Mesothelial cell of epicardium (in vitro differentiated cells): Measurements from ENCODE around the gene SYNJ1. TPM values are rescaled to one million over a fixed set of nuclear protein-coding genes. Genes with fewer than 3 reads are reported as not detected.

Source experiments
- DNase-seq, 2 experiments: peaks; one replicate each; pipeline ENCODE4 v3.0.0; 2021; ENCODE audit warnings: low spot score in 2 of 2; ENCODE audit not compliant: unreplicated experiment in 2 of 2
- H3K27ac Mint-ChIP-seq: 2 replicates; pipeline ENCODE4 v1.8.0; 2021; ENCODE audit warnings: mixed read lengths
- H3K27me3 Mint-ChIP-seq: 2 replicates; pipeline ENCODE4 v1.8.0; 2021; ENCODE audit warnings: low read depth, mixed read lengths
- H3K36me3 Mint-ChIP-seq: 2 replicates; pipeline ENCODE4 v1.8.0; 2021; ENCODE audit warnings: mixed read lengths
- H3K4me1 Mint-ChIP-seq: 2 replicates; pipeline ENCODE4 v1.8.0; 2021; ENCODE audit warnings: mixed read lengths
- H3K4me3 Mint-ChIP-seq: 2 replicates; pipeline ENCODE4 v1.8.0; 2021; ENCODE audit warnings: mild to moderate bottlenecking, moderate library complexity, mixed read lengths
- H3K9me3 Mint-ChIP-seq: 2 replicates; pipeline ENCODE4 v1.8.0; 2021; ENCODE audit warnings: mixed read lengths
- CTCF ChIP-seq: fragments of 200-600 bp; sonication (generic); IDR thresholded peaks from one replicate; pipeline ENCODE4 v1.5.0; 2021; ENCODE audit warnings: antibody characterized with exemption; ENCODE audit not compliant: unreplicated experiment
- total RNA-seq: library from RNA; stranded (reverse); gene quantifications from 3 replicates; pipeline ENCODE4 v1.2.1, GENCODE V29; 2021

SYNJ1 gene
- total RNA-seq, 1 donor from 2014 or later = 7.2 TPM

DNA sequence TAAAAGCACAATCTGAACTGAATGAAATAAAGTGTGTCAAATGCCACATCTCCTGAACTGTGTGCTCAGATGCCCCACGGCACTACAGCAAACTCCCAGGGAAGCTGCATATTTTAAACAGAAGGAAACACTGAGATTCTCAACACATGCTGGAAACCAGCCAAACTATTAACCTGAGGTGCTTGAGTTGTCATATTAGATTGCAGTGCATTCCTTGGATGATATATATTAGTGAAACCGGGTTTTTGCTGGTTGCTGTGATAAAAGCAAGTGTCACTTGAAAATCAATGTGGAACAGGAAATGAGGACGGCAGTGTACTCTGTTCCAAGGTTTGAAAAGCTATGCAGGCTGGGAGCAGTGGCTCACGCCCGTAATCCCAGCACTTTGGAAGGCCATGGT, 8.7 kb downstream of the SYNJ1 start:
- peak overlapping the region; percentile 85 for H3K27ac Mint-ChIP-seq
- peaks cover 20% of the 10 kb centered on the region for H3K9me3 Mint-ChIP-seq
- H3K4me3 Mint-ChIP-seq = no peak overlapping the region

GRCh38 chr21:32717851-32718316, 9.9 kb downstream of the SYNJ1 start:
- Mint-ChIP-seq H3K4me1 (peaks cover 19% of the 10 kb centered on the region), H3K36me3 (peaks cover 7% of the 10 kb centered on the region), H3K27me3 (no peaks in the 10 kb centered on the region), H3K27ac (peak overlapping the region; percentile 14), H3K4me3 (no peak overlapping the region), H3K9me3 (peaks cover 20% of the 10 kb centered on the region)
- TF ChIP-seq CTCF = no peak
- DNase-seq = no peak

More for the DNA sequence above, 8.7 kb downstream of the SYNJ1 start:
- peaks cover 19% of the 10 kb centered on the region for H3K4me1 Mint-ChIP-seq
- no peak for TF ChIP-seq CTCF
- no peak for DNase-seq
- H3K36me3 Mint-ChIP-seq = peaks cover 10% of the 10 kb centered on the region
- H3K27me3 Mint-ChIP-seq = no peaks in the 10 kb centered on the region

DNA sequence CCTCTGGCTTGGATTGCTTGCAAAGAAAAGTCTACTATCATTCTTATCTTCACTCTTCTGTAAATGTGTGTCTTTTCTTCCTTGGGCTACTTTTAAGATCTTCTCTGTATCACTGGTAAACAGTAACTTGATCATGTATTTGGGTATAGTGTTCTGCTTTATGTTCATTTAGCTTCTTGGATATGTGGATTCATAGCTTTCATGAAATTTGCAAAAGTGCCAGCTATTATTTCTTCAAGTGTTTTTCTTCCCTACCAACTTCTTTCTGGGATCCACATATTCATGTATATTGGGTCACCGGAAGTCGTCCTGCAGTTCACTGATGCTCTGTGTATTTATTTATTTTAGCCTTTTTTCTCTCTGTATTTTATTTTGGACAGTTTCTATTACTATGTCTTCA, 11.3 kb downstream of the SYNJ1 start:
- TF ChIP-seq CTCF = no peak
- H3K4me3 Mint-ChIP-seq = no peak overlapping the region

GRCh38 chr21:32713726-32714125, 14.1 kb downstream of the SYNJ1 start:
- DNase-seq = no peak
- Mint-ChIP-seq H3K27ac (no peak overlapping the region), H3K4me3 (no peak overlapping the region), H3K4me1 (peaks cover 12% of the 10 kb centered on the region), H3K36me3 (peaks cover 6% of the 10 kb centered on the region), H3K9me3 (peaks cover 20% of the 10 kb centered on the region), H3K27me3 (no peaks in the 10 kb centered on the region)
- no peak for TF ChIP-seq CTCF

More for the DNA sequence above, 11.3 kb downstream of the SYNJ1 start:
- Mint-ChIP-seq H3K9me3 (peaks cover 20% of the 10 kb centered on the region), H3K4me1 (peaks cover 19% of the 10 kb centered on the region), H3K36me3 (peaks cover 7% of the 10 kb centered on the region), H3K27ac (no peak overlapping the region), H3K27me3 (no peaks in the 10 kb centered on the region)
- no peak for DNase-seq

DNA sequence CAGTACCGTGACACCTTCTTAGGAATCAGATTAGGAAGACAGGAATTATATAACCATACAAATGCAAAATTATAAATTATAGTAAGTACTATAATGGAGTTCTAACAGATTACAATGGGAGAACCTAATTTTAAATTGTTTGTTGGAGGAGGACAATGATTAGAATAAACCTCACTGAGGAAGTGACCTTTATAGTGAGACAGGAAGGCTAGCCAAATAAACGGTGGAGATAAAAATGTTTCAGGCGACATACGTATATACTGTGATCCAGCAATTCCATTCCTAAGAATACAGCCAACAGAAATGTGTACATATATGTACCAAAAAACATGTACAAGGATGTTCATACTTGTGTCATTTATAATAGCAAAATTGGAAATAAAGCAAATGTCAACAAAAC, 15.2 kb downstream of the SYNJ1 start:
- Mint-ChIP-seq H3K27ac (no peak overlapping the region), H3K4me3 (no peak overlapping the region), H3K36me3 (peaks cover 6% of the 10 kb centered on the region), H3K27me3 (no peaks in the 10 kb centered on the region), H3K4me1 (peaks cover 4% of the 10 kb centered on the region), H3K9me3 (peaks cover 20% of the 10 kb centered on the region)
- no peak for TF ChIP-seq CTCF
- no peak for DNase-seq

DNA sequence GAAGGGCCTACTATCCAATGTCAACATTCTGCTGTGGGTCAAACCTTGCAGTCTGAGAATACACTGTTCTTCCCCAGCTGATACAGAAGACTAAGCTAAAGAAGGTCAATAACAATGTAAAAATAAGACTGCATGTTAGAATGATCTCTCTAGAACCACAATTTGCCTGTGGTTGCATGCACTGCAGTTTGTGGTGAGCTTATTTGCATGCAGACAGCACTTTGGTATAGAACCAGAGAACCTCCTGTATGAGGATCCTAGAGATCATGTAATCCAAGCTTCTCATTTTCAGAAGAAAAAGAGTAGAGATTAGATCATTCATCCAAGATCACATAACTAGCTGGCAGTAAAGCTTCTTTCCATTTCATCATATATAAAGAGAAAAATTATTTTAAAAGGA, 15.8 kb downstream of the SYNJ1 start:
- TF ChIP-seq CTCF = no peak
- H3K27me3 Mint-ChIP-seq = no peaks in the 10 kb centered on the region
- no peak overlapping the region for H3K27ac Mint-ChIP-seq
- peaks cover 2% of the 10 kb centered on the region for H3K4me1 Mint-ChIP-seq
- no peak for DNase-seq
- H3K4me3 Mint-ChIP-seq = no peak overlapping the region
- H3K36me3 Mint-ChIP-seq = peaks cover 6% of the 10 kb centered on the region
- H3K9me3 Mint-ChIP-seq = peaks cover 20% of the 10 kb centered on the region
